K562 (cell line): ENCODE measurements around the gene PRRT1. TPM values are rescaled to one million over a fixed set of nuclear protein-coding genes. Genes with fewer than 3 reads are reported as not detected.

Experiments
- ETS1 ChIP-seq: conservative IDR thresholded peaks from 2 replicates; pipeline ENCODE4 v1.6.1; 2011; ENCODE audit warnings: low read depth, mild to moderate bottlenecking, low read length; ENCODE audit not compliant: control insufficient read depth
- KHSRP ChIP-seq: fragments of 450-650 bp; IDR thresholded peaks from 2 replicates; pipeline ENCODE4 v1.6.1; 2017
- PCBP2 ChIP-seq: fragments of 200-400 bp; formaldehyde crosslinking; IDR thresholded peaks from 2 replicates; pipeline ENCODE4 v1.6.1; 2018; ENCODE audit warnings: low read length, low read depth, mild to moderate bottlenecking, moderate library complexity; ENCODE audit not compliant: poor library complexity, severe bottlenecking
- RCOR1 ChIP-seq, 2 experiments: IDR thresholded peaks; 2 replicates each; pipeline ENCODE4 v1.6.1; 2012; ENCODE audit warnings: low read depth in 2 of 2, low read length in 2 of 2, borderline replicate concordance in 1 of 2, improper control_type of control experiment in 1 of 2
- STAT6 ChIP-seq: sonication (generic); formaldehyde crosslinking; IDR thresholded peaks from 2 replicates; pipeline ENCODE4 v1.8.1; 2023; ENCODE audit warnings: mild to moderate bottlenecking, missing genetic modification reagents
- TAL1 ChIP-seq: fragments of 450-650 bp; IDR thresholded peaks from 2 replicates; pipeline ENCODE4 v1.6.1; 2016; ENCODE audit warnings: mild to moderate bottlenecking
- ZFP1 ChIP-seq: fragments of 450-650 bp; formaldehyde crosslinking; IDR thresholded peaks from 2 replicates; pipeline ENCODE4 v1.4.0; 2020; ENCODE audit warnings: mild to moderate bottlenecking, mixed read lengths
- ZNF175 ChIP-seq: fragments of 200-800 bp; sonication (Bioruptor generic); IDR thresholded peaks from 2 replicates; pipeline ENCODE4 v1.6.1; 2016; ENCODE audit warnings: low read depth, mild to moderate bottlenecking, missing genetic modification characterization, missing compliant biosample characterization
- ZNF324 ChIP-seq: fragments of 250-450 bp; sonication (Bioruptor Pico); IDR thresholded peaks from 2 replicates; pipeline ENCODE4 v1.4.0; 2020; ENCODE audit warnings: mild to moderate bottlenecking
- ZNF766 ChIP-seq: fragments of 200-800 bp; sonication (Bioruptor generic); conservative IDR thresholded peaks from 2 replicates; pipeline ENCODE4 v1.6.1; 2016; ENCODE audit warnings: missing genetic modification characterization, missing compliant biosample characterization
- polyA plus RNA-seq, 8 experiments: library from polyadenylated mRNA; depleted of rRNA in 4 of 8; stranded (reverse) in 5 of 8; unstranded in 3 of 8; fragments of >200 nt; fragmentation: Nextera tagmentation in 2 of 8; fragmentation: Illumina TruSeq in 1 of 8; extraction: Ambion mirVana in 2 of 8; extraction: Trizol in 1 of 8; gene quantifications; 2 replicates each; pipeline versions ENCODE4 v1.2.1 to v1.2.3, GENCODE V29; 2011 to 2014; ENCODE audit warnings: inconsistent platforms in 1 of 8, missing spikeins in 1 of 8
- total RNA-seq, 7 experiments: library from RNA; depleted of rRNA in 6 of 7; stranded (reverse); fragments of >200 nt in 6 of 7; fragmentation: Illumina TruSeq in 2 of 7; extraction: Trizol in 2 of 7; gene quantifications; 2 replicates each; pipeline versions ENCODE4 v1.2.1 to v1.2.3, GENCODE V29; 2011 to 2021; ENCODE audit warnings: low replicate concordance in 1 of 7
- TF ChIP-seq, protein P1 (sequence below), 2 experiments: fragments of 200-800 bp in 1 of 2; sonication (Bioruptor generic) in 1 of 2; sonication (generic) in 1 of 2; formaldehyde crosslinking in 1 of 2; IDR thresholded peaks in 1 of 2; conservative IDR thresholded peaks in 1 of 2; 2 replicates each; pipeline versions ENCODE4 v1.5.0 to v1.6.1; 2016 to 2020; ENCODE audit warnings: missing compliant biosample characterization in 1 of 2, missing genetic modification characterization in 1 of 2, missing genetic modification reagents in 1 of 2
- TF ChIP-seq, protein P2 (sequence below): fragments of 450-650 bp; IDR thresholded peaks from 2 replicates; pipeline ENCODE4 v1.6.1; 2014; ENCODE audit warnings: low read depth, mild to moderate bottlenecking, moderate library complexity, borderline replicate concordance
- TF ChIP-seq, protein P3 (sequence below): fragments of 450-650 bp; conservative IDR thresholded peaks from 2 replicates; pipeline ENCODE4 v1.6.1; 2016; ENCODE audit warnings: missing genetic modification characterization, low read depth, mild to moderate bottlenecking, control low read depth, missing compliant biosample characterization

PRRT1 gene
- total and polyA plus RNA-seq, 9 of the 15 experiments (the other 6 are each of a cell fraction or from before 2014, with no cell fraction given), result 0.14 to 3.5 (median 0.41) TPM

DNA sequence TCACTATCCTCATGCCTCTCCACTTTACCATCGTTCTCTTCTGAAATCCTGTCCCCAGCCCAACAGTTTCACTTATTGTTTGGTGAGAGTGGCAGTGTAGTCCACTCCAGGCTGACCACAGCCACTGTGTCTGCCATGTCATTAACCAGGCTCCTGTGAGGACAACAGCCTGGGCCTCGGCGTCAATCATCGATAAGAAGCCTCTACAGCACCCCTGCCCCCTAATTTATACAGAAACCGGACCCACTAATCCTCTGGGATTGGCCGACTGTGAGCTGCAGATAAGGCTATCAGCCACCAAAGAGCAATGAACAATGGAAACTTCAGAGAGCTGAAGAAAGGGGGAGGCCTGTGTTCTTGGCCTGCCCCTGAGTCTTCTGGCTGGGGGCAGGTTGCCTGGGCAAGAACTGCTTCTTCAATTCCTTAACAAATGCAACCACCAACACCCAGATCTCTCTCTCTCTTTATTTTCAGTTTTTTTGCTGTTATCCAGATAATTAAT, 16.1 kb upstream of the PRRT1 start (continued):
- TF ChIP-seq, protein P1, sequence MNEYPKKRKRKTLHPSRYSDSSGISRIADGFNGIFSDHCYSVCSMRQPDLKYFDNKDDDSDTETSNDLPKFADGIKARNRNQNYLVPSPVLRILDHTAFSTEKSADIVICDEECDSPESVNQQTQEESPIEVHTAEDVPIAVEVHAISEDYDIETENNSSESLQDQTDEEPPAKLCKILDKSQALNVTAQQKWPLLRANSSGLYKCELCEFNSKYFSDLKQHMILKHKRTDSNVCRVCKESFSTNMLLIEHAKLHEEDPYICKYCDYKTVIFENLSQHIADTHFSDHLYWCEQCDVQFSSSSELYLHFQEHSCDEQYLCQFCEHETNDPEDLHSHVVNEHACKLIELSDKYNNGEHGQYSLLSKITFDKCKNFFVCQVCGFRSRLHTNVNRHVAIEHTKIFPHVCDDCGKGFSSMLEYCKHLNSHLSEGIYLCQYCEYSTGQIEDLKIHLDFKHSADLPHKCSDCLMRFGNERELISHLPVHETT (CRISPR knock-in tag; conservative IDR thresholded peaks at IDR 0.05 in 1 of 2, IDR thresholded peaks at IDR 0.05 in 1 of 2), result peak in 1 of 2 experiments; percentile 85; a peak in 2 of 4 replicates
- TF ChIP-seq, protein P2, sequence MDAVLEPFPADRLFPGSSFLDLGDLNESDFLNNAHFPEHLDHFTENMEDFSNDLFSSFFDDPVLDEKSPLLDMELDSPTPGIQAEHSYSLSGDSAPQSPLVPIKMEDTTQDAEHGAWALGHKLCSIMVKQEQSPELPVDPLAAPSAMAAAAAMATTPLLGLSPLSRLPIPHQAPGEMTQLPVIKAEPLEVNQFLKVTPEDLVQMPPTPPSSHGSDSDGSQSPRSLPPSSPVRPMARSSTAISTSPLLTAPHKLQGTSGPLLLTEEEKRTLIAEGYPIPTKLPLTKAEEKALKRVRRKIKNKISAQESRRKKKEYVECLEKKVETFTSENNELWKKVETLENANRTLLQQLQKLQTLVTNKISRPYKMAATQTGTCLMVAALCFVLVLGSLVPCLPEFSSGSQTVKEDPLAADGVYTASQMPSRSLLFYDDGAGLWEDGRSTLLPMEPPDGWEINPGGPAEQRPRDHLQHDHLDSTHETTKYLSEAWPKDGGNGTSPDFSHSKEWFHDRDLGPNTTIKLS, result peak; percentile 60; the same call in 1 of the 2 replicates
- TF ChIP-seq ZFP1 (CRISPR knock-in tag) (no peak), RCOR1 (IDR thresholded peaks at IDR 0.05; ENCODE audit: borderline replicate concordance in 1 of 2, low read depth in 2 of 2, low read length in 2 of 2) (peak; percentile 76 to 95; a peak in 3 of 4 replicates), TAL1 (peak; percentile 96), PCBP2 (no peak), ZNF175 (0 out of 2 replicates have a peak, but pooled peaks have one; percentile 47), ZNF766 (CRISPR knock-in tag) (peak; percentile 95), ZNF324 (CRISPR knock-in tag) (no peak), STAT6 (no peak), KHSRP (0 out of 2 replicates have a peak, but pooled peaks have one; percentile 36), ETS1 (no peak)
- TF ChIP-seq, protein P3, sequence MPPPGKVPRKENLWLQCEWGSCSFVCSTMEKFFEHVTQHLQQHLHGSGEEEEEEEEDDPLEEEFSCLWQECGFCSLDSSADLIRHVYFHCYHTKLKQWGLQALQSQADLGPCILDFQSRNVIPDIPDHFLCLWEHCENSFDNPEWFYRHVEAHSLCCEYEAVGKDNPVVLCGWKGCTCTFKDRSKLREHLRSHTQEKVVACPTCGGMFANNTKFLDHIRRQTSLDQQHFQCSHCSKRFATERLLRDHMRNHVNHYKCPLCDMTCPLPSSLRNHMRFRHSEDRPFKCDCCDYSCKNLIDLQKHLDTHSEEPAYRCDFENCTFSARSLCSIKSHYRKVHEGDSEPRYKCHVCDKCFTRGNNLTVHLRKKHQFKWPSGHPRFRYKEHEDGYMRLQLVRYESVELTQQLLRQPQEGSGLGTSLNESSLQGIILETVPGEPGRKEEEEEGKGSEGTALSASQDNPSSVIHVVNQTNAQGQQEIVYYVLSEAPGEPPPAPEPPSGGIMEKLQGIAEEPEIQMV (tag), result peak; percentile 44; the same call in 1 of the 2 replicates
